Fibroblast of the aortic adventitia (primary cell): Measurements from ENCODE around the gene KIAA1210. TPM values are rescaled to one million over a fixed set of nuclear protein-coding genes. Genes with fewer than 3 reads are reported as not detected.

Experiments used
- DNase-seq: peaks from one replicate; pipeline ENCODE4 v3.0.0-alpha.2; 2010; ENCODE audit warnings: low read depth
- H3K4me3 ChIP-seq: 2 replicates; pipeline ENCODE4 v1.5.1; 2011; ENCODE audit warnings: low read depth, mild to moderate bottlenecking, control low read depth, low read length, moderate library complexity
- CTCF ChIP-seq: IDR thresholded peaks from 2 replicates; pipeline ENCODE4 v1.5.1; 2011; ENCODE audit warnings: mild to moderate bottlenecking, low read length, control low read depth, inconsistent platforms; ENCODE audit not compliant: insufficient read depth
- total RNA-seq: library from RNA; depleted of rRNA; stranded (reverse); fragments of >200 nt; gene quantifications from 2 replicates; pipeline ENCODE4 v1.2.3, GENCODE V29; 2012; ENCODE audit warnings: low replicate concordance

The KIAA1210 gene
- total RNA-seq, 1 donor: not detected

- TF ChIP-seq CTCF: no peak
- H3K4me3 ChIP-seq: no peak overlapping the region
- no peak for DNase-seq
Observed at GRCh38 chrX:119151051-119151380, 23.4 kb upstream of the KIAA1210 start.

- DNase-seq: no peak
- H3K4me3 ChIP-seq: no peak overlapping the region
- TF ChIP-seq CTCF: no peak
Observed at GRCh38 chrX:119150163-119151050, 22.8 kb upstream of the KIAA1210 start.

- TF ChIP-seq CTCF: no peak
- H3K4me3 ChIP-seq: no peak overlapping the region
Observed at GRCh38 chrX:119147486-119147885, 19.9 kb upstream of the KIAA1210 start.

GRCh38 chrX:119145241-119145653 is 17.6 kb upstream of the KIAA1210 start:
- DNase-seq: peak; percentile 24
- peak; percentile 60 for TF ChIP-seq CTCF
- H3K4me3 ChIP-seq: no peak overlapping the region

More at GRCh38 chrX:119147486-119147885, 19.9 kb upstream of the KIAA1210 start:
- DNase-seq: no peak

- no peak overlapping the region for H3K4me3 ChIP-seq
- DNase-seq: no peak
- TF ChIP-seq CTCF: no peak
Observed at GRCh38 chrX:119134466-119134865, 6.9 kb upstream of the KIAA1210 start.

GRCh38 chrX:119132961-119133360 is 5.3 kb upstream of the KIAA1210 start:
- DNase-seq: no peak
- no peak for TF ChIP-seq CTCF
- no peak overlapping the region for H3K4me3 ChIP-seq

GRCh38 chrX:119132316-119132715 is 4.7 kb upstream of the KIAA1210 start:
- H3K4me3 ChIP-seq: no peak overlapping the region

More at GRCh38 chrX:119132316-119132715, 4.7 kb upstream of the KIAA1210 start:
- no peak for TF ChIP-seq CTCF
- DNase-seq: no peak
